DND-41 (cell line): ENCODE measurements around the gene PTS.

Experiments
- EZH2 ChIP-seq: IDR thresholded peaks from 3 replicates; pipeline ENCODE4 v1.6.1; 2012; ENCODE audit warnings: borderline replicate concordance, low read depth, mild to moderate bottlenecking, moderate library complexity, low read length, inconsistent platforms; ENCODE audit not compliant: severe bottlenecking
- TF ChIP-seq, protein P1 (sequence below): IDR thresholded peaks from 2 replicates; pipeline ENCODE4 v1.5.1; 2012; ENCODE audit warnings: borderline replicate concordance, low read length, moderate library complexity, mild to moderate bottlenecking; ENCODE audit not compliant: poor library complexity, severe bottlenecking; ENCODE audit errors: extremely low read depth

DNA sequence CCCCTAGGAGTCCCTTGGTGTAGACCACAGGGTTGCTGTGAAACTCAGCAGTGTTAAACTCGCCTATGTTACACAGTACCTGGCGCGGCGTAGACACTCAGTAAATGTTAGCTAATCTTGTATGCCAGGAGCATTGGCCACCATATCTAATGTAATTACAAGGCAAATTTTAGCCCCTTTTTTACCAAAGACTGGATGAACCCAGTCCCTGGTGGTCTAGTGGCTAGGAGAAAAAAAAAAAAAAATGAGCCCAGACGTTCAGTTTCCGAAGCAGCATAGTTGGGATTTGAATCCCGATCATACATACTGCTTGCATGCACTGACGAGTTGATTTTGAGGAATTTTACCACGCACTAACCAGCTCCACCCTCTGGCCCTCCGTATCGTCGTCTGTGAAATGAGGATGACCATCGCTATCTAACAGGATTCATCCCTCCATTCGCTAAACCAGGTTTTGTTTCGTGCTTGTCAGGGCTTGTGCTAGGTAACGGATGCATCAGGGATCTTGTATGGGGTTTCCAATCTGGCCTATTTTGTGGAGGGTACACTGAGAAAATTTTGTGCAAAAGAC, 688 bp downstream of the PTS start:
- TF ChIP-seq, protein P1, sequence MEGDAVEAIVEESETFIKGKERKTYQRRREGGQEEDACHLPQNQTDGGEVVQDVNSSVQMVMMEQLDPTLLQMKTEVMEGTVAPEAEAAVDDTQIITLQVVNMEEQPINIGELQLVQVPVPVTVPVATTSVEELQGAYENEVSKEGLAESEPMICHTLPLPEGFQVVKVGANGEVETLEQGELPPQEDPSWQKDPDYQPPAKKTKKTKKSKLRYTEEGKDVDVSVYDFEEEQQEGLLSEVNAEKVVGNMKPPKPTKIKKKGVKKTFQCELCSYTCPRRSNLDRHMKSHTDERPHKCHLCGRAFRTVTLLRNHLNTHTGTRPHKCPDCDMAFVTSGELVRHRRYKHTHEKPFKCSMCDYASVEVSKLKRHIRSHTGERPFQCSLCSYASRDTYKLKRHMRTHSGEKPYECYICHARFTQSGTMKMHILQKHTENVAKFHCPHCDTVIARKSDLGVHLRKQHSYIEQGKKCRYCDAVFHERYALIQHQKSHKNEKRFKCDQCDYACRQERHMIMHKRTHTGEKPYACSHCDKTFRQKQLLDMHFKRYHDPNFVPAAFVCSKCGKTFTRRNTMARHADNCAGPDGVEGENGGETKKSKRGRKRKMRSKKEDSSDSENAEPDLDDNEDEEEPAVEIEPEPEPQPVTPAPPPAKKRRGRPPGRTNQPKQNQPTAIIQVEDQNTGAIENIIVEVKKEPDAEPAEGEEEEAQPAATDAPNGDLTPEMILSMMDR: no peak
- TF ChIP-seq EZH2: no peak
